ENCODE measurements around the gene KCNH1.

The KCNH1 gene

GRCh38 chr1:210705086-210705485, 428.9 kb downstream of the KCNH1 start:
- DNase-seq: no peak

GRCh38 chr1:210703593-210703992, 430.4 kb downstream of the KCNH1 start:
- no peak for DNase-seq

- DNase-seq: no peak
These were observed 431.4 kb downstream of the KCNH1 start for GRCh38 chr1:210702506-210702905.

- DNase-seq: no peak
These were observed 433.4 kb downstream of the KCNH1 start for GRCh38 chr1:210700511-210700910.

- no peak for DNase-seq
These were observed 433.9 kb downstream of the KCNH1 start for GRCh38 chr1:210700083-210700482.

GRCh38 chr1:210698661-210699060, 435.3 kb downstream of the KCNH1 start:
- no peak for DNase-seq

GRCh38 chr1:210697185-210697584, 436.8 kb downstream of the KCNH1 start:
- no peak for DNase-seq

- DNase-seq: no peak
These were observed 437.2 kb downstream of the KCNH1 start for GRCh38 chr1:210696709-210697108.

GRCh38 chr1:210695026-210695425, 438.9 kb downstream of the KCNH1 start:
- DNase-seq: no peak

GRCh38 chr1:210692796-210693195, 441.2 kb downstream of the KCNH1 start:
- DNase-seq: no peak

GRCh38 chr1:210691039-210691610, 442.8 kb downstream of the KCNH1 start:
- DNase-seq: no peak

GRCh38 chr1:210690236-210690635, 443.7 kb downstream of the KCNH1 start:
- DNase-seq: no peak

- no peak for DNase-seq
These were observed 444.1 kb downstream of the KCNH1 start for GRCh38 chr1:210689826-210690225.

GRCh38 chr1:210688512-210689234, 445.3 kb downstream of the KCNH1 start:
- DNase-seq: no peak

- DNase-seq: no peak
These were observed 446.2 kb downstream of the KCNH1 start for GRCh38 chr1:210687582-210688279.

- DNase-seq: no peak
These were observed 447.1 kb downstream of the KCNH1 start for GRCh38 chr1:210686841-210687240.

- DNase-seq: no peak
These were observed 448.7 kb downstream of the KCNH1 start for GRCh38 chr1:210685295-210685650.

GRCh38 chr1:210684466-210685294, 449.3 kb downstream of the KCNH1 start:
- DNase-seq: no peak

- no peak for DNase-seq
These were observed 450.4 kb downstream of the KCNH1 start for GRCh38 chr1:210683403-210684047.

GRCh38 chr1:210681158-210681557, 452.8 kb downstream of the KCNH1 start:
- DNase-seq: no peak

GRCh38 chr1:210678306-210678705, 455.6 kb downstream of the KCNH1 start:
- DNase-seq: no peak

GRCh38 chr1:210677533-210677932, 456.4 kb downstream of the KCNH1 start:
- no peak for DNase-seq

- no peak for DNase-seq
These were observed 457.4 kb downstream of the KCNH1 start for GRCh38 chr1:210676539-210676938.
